ENCODE measurements around the gene MAPKBP1. TPM values are rescaled to one million over a fixed set of nuclear protein-coding genes. Genes with fewer than 3 reads are reported as not detected.

Gene MAPKBP1
- total and polyA plus RNA-seq, 2 of the 8 experiments (the other 6 are each of a cell fraction or from before 2014, with no cell fraction given), result 4.3 to 11.3 TPM

DNA sequence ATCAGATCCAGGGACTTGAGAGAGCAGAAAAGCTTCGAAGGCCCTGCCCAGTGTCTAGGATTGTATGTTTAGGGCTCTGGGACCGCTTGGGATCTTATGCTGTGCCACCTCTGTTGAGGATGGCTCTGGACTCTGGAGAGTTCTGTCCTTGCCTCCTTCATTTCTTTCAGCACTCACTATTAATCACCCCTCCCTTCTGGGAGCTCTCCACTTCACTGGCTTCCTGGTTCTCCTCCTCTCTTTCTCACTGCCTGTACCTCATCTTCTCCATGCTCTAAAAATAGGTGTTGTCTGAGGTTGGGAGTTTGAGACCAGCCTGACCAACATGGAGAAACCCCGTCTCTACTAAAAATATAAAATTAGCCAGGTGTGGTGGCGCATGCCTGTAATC lies 17.3 kb downstream of the MAPKBP1 start (continued):
- TF ChIP-seq, protein P1, sequence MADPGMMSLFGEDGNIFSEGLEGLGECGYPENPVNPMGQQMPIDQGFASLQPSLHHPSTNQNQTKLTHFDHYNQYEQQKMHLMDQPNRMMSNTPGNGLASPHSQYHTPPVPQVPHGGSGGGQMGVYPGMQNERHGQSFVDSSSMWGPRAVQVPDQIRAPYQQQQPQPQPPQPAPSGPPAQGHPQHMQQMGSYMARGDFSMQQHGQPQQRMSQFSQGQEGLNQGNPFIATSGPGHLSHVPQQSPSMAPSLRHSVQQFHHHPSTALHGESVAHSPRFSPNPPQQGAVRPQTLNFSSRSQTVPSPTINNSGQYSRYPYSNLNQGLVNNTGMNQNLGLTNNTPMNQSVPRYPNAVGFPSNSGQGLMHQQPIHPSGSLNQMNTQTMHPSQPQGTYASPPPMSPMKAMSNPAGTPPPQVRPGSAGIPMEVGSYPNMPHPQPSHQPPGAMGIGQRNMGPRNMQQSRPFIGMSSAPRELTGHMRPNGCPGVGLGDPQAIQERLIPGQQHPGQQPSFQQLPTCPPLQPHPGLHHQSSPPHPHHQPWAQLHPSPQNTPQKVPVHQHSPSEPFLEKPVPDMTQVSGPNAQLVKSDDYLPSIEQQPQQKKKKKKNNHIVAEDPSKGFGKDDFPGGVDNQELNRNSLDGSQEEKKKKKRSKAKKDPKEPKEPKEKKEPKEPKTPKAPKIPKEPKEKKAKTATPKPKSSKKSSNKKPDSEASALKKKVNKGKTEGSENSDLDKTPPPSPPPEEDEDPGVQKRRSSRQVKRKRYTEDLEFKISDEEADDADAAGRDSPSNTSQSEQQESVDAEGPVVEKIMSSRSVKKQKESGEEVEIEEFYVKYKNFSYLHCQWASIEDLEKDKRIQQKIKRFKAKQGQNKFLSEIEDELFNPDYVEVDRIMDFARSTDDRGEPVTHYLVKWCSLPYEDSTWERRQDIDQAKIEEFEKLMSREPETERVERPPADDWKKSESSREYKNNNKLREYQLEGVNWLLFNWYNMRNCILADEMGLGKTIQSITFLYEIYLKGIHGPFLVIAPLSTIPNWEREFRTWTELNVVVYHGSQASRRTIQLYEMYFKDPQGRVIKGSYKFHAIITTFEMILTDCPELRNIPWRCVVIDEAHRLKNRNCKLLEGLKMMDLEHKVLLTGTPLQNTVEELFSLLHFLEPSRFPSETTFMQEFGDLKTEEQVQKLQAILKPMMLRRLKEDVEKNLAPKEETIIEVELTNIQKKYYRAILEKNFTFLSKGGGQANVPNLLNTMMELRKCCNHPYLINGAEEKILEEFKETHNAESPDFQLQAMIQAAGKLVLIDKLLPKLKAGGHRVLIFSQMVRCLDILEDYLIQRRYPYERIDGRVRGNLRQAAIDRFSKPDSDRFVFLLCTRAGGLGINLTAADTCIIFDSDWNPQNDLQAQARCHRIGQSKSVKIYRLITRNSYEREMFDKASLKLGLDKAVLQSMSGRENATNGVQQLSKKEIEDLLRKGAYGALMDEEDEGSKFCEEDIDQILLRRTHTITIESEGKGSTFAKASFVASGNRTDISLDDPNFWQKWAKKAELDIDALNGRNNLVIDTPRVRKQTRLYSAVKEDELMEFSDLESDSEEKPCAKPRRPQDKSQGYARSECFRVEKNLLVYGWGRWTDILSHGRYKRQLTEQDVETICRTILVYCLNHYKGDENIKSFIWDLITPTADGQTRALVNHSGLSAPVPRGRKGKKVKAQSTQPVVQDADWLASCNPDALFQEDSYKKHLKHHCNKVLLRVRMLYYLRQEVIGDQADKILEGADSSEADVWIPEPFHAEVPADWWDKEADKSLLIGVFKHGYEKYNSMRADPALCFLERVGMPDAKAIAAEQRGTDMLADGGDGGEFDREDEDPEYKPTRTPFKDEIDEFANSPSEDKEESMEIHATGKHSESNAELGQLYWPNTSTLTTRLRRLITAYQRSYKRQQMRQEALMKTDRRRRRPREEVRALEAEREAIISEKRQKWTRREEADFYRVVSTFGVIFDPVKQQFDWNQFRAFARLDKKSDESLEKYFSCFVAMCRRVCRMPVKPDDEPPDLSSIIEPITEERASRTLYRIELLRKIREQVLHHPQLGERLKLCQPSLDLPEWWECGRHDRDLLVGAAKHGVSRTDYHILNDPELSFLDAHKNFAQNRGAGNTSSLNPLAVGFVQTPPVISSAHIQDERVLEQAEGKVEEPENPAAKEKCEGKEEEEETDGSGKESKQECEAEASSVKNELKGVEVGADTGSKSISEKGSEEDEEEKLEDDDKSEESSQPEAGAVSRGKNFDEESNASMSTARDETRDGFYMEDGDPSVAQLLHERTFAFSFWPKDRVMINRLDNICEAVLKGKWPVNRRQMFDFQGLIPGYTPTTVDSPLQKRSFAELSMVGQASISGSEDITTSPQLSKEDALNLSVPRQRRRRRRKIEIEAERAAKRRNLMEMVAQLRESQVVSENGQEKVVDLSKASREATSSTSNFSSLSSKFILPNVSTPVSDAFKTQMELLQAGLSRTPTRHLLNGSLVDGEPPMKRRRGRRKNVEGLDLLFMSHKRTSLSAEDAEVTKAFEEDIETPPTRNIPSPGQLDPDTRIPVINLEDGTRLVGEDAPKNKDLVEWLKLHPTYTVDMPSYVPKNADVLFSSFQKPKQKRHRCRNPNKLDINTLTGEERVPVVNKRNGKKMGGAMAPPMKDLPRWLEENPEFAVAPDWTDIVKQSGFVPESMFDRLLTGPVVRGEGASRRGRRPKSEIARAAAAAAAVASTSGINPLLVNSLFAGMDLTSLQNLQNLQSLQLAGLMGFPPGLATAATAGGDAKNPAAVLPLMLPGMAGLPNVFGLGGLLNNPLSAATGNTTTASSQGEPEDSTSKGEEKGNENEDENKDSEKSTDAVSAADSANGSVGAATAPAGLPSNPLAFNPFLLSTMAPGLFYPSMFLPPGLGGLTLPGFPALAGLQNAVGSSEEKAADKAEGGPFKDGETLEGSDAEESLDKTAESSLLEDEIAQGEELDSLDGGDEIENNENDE (IDR thresholded peaks at IDR 0.05; ENCODE audit: insufficient replicate concordance, low read length), result no peak
- TF ChIP-seq SRF (IDR thresholded peaks at IDR 0.05; ENCODE audit: low read depth, low read length) (no peak), SIRT6 (IDR thresholded peaks at IDR 0.05; ENCODE audit: low read length) (no peak), CEBPB (IDR thresholded peaks at IDR 0.05; ENCODE audit: low read depth, low read length) (no peak), NRF1 (IDR thresholded peaks at IDR 0.05; ENCODE audit: low read depth, low read length) (no peak), RNF2 (IDR thresholded peaks at IDR 0.05; ENCODE audit: borderline replicate concordance, low read depth, low read length, missing control alignments, poor library complexity, severe bottlenecking) (no peak), TEAD4 (IDR thresholded peaks at IDR 0.05; ENCODE audit: low read depth, low read length) (no peak)

Measured in H1 (cell line).